Activated naive CD4-positive, alpha-beta T cell (primary cell): ENCODE measurements around the gene ID3.
A peak's percentile ranks its signal among the peaks of the same experiment; 100 is the strongest.

Source experiments
- DNase-seq, 4 experiments: peaks; one replicate each; lab custom pipeline; 2025; lab: John Stamatoyannopoulos, UW

The ID3 gene

GRCh38 chr1:23564529-23565122, 5.3 kb upstream of the ID3 start:
- DNase-seq, result no peak

GRCh38 chr1:23563755-23564374, 4.6 kb upstream of the ID3 start:
- no peak for DNase-seq

- no peak for DNase-seq
These were observed 3.7 kb upstream of the ID3 start for GRCh38 chr1:23563003-23563402.

- peak in 1 of 4 experiments; percentile 27 for DNase-seq
These were observed 3.0 kb upstream of the ID3 start for GRCh38 chr1:23562137-23562876.

GRCh38 chr1:23561813-23562100, 2.5 kb upstream of the ID3 start:
- DNase-seq, result no peak

- no peak for DNase-seq
These were observed 1.9 kb upstream of the ID3 start for GRCh38 chr1:23561076-23561812.

GRCh38 chr1:23559985-23560741, 862 bp upstream of the ID3 start:
- DNase-seq, result no peak

- DNase-seq, result no peak
These were observed 497 bp downstream of the ID3 start for GRCh38 chr1:23558872-23559135.

- peak in 1 of 4 experiments; percentile 23 for DNase-seq
These were observed 995 bp downstream of the ID3 start for GRCh38 chr1:23558140-23558871.

- DNase-seq, result no peak
These were observed 1.7 kb downstream of the ID3 start for GRCh38 chr1:23557471-23558124.

- no peak for DNase-seq
These were observed 2.4 kb downstream of the ID3 start for GRCh38 chr1:23556635-23557470.

- DNase-seq, result no peak
These were observed 3.2 kb downstream of the ID3 start for GRCh38 chr1:23555986-23556634.

GRCh38 chr1:23555270-23555985, 3.9 kb downstream of the ID3 start:
- DNase-seq, result no peak

GRCh38 chr1:23554481-23555269, 4.6 kb downstream of the ID3 start:
- DNase-seq, result peak; percentile 45 to 85 (median 64)

GRCh38 chr1:23554127-23554480, 5.2 kb downstream of the ID3 start:
- DNase-seq, result no peak

GRCh38 chr1:23553231-23554126, 5.8 kb downstream of the ID3 start:
- DNase-seq, result no peak

- no peak for DNase-seq
These were observed 7.5 kb downstream of the ID3 start for GRCh38 chr1:23551849-23552248.
